Measurements from ENCODE around the gene TET3.

TET3 gene

GRCh38 chr2:73987109-73987947, 2.6 kb downstream of the TET3 start:
- DNase-seq (ENCODE audit: low read depth, low spot score), result no peak

GRCh38 chr2:73987948-73988700, 3.4 kb downstream of the TET3 start:
- no peak for DNase-seq (ENCODE audit: low read depth, low spot score)

- DNase-seq (ENCODE audit: low read depth, low spot score), result no peak
Observed at GRCh38 chr2:73989972-73990371, 5.3 kb downstream of the TET3 start.

- no peak for DNase-seq (ENCODE audit: low read depth, low spot score)
Observed at GRCh38 chr2:73990531-73990930, 5.8 kb downstream of the TET3 start.

GRCh38 chr2:73992036-73992435, 7.3 kb downstream of the TET3 start:
- DNase-seq (ENCODE audit: low read depth, low spot score), result no peak

GRCh38 chr2:73993376-73993775, 8.7 kb downstream of the TET3 start:
- no peak for DNase-seq (ENCODE audit: low read depth, low spot score)

GRCh38 chr2:73993778-73994177, 9.1 kb downstream of the TET3 start:
- DNase-seq (ENCODE audit: low read depth, low spot score), result no peak

- DNase-seq (ENCODE audit: low read depth, low spot score), result no peak
Observed at GRCh38 chr2:73994178-73994831, 9.6 kb downstream of the TET3 start.

GRCh38 chr2:73995810-73996209, 11.1 kb downstream of the TET3 start:
- DNase-seq (ENCODE audit: low read depth, low spot score), result no peak

GRCh38 chr2:73997813-73998212, 13.1 kb downstream of the TET3 start:
- DNase-seq (ENCODE audit: low read depth, low spot score), result no peak

GRCh38 chr2:73998451-73998850, 13.7 kb downstream of the TET3 start:
- no peak for DNase-seq (ENCODE audit: low read depth, low spot score)

GRCh38 chr2:73998933-73999332, 14.2 kb downstream of the TET3 start:
- DNase-seq (ENCODE audit: low read depth, low spot score), result no peak

- no peak for DNase-seq (ENCODE audit: low read depth, low spot score)
Observed at GRCh38 chr2:73999881-74000597, 15.3 kb downstream of the TET3 start.

- no peak for DNase-seq (ENCODE audit: low read depth, low spot score)
Observed at GRCh38 chr2:74000666-74001065, 16.0 kb downstream of the TET3 start.

GRCh38 chr2:74001121-74001520, 16.4 kb downstream of the TET3 start:
- DNase-seq (ENCODE audit: low read depth, low spot score), result no peak

- DNase-seq (ENCODE audit: low read depth, low spot score), result no peak
Observed at GRCh38 chr2:74001781-74002504, 17.2 kb downstream of the TET3 start.

GRCh38 chr2:74002505-74003421, 18.1 kb downstream of the TET3 start:
- DNase-seq (ENCODE audit: low read depth, low spot score), result no peak

GRCh38 chr2:74003494-74004211, 18.9 kb downstream of the TET3 start:
- DNase-seq (ENCODE audit: low read depth, low spot score), result no peak

All from iPS DF 19.7 (cell line).